ENCODE measurements around the gene SPG7. TPM values are rescaled to one million over a fixed set of nuclear protein-coding genes. Genes with fewer than 3 reads are reported as not detected.
A peak's percentile ranks its signal among the peaks of the same experiment; 100 is the strongest.

SPG7 gene
- total RNA-seq, 1 donor from 2014 or later: 98.8 TPM

- Histone ChIP-seq H3K9me3 (no peaks in the 10 kb centered on the region), H3K4me1 (no peaks in the 10 kb centered on the region), H3K27ac (no peak overlapping the region), H3K27me3 (ENCODE audit: low read depth) (no peaks in the 10 kb centered on the region), H3K4me3 (no peak overlapping the region), H3K36me3 (peaks cover 79% of the 10 kb centered on the region)
- DNase-seq: no peak
- TF ChIP-seq, protein P1, sequence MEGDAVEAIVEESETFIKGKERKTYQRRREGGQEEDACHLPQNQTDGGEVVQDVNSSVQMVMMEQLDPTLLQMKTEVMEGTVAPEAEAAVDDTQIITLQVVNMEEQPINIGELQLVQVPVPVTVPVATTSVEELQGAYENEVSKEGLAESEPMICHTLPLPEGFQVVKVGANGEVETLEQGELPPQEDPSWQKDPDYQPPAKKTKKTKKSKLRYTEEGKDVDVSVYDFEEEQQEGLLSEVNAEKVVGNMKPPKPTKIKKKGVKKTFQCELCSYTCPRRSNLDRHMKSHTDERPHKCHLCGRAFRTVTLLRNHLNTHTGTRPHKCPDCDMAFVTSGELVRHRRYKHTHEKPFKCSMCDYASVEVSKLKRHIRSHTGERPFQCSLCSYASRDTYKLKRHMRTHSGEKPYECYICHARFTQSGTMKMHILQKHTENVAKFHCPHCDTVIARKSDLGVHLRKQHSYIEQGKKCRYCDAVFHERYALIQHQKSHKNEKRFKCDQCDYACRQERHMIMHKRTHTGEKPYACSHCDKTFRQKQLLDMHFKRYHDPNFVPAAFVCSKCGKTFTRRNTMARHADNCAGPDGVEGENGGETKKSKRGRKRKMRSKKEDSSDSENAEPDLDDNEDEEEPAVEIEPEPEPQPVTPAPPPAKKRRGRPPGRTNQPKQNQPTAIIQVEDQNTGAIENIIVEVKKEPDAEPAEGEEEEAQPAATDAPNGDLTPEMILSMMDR (IDR thresholded peaks at IDR 0.05): no peak
- ATAC-seq: no peak
- intact Hi-C loops (cut with DNase I): no loop called here
Measured at GRCh38 chr16:89545044-89545830, 37.0 kb downstream of the SPG7 start.

- Histone ChIP-seq H3K27me3 (ENCODE audit: low read depth) (no peaks in the 10 kb centered on the region), H3K27ac (no peak overlapping the region), H3K9me3 (no peaks in the 10 kb centered on the region), H3K36me3 (peaks cover 82% of the 10 kb centered on the region), H3K4me3 (no peak overlapping the region), H3K4me1 (no peaks in the 10 kb centered on the region)
- DNase-seq (peak; percentile 76), ATAC-seq (peak; percentile 80 to 89)
- intact Hi-C loops (cut with DNase I): no loop called here
- TF ChIP-seq, protein P1 (IDR thresholded peaks at IDR 0.05): no peak
Measured at GRCh38 chr16:89545831-89546574, 37.8 kb downstream of the SPG7 start.

DNA sequence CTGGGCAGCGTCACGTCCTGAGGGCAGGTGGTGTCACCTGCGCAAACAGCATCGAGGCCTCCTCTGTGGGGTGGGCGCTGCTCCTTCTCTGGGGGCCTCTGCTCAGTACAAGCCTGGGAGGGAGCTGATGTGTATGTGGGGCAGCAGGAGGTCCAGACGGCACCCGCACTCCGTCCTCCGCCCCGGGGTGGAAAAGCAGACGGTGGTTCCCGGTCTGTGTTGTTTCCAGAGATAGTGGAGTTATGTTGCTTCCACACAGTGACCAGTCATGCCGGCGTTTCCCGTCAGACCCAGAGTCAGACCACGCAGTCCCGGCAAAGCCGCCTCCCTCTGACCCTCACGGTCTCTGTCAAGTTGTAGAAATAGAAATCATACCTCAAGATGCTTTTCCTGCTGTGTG, 38.6 kb downstream of the SPG7 start:
- Histone ChIP-seq H3K36me3 (peaks cover 82% of the 10 kb centered on the region), H3K27ac (no peak overlapping the region), H3K9me3 (no peaks in the 10 kb centered on the region), H3K27me3 (ENCODE audit: low read depth) (no peaks in the 10 kb centered on the region), H3K4me3 (no peak overlapping the region), H3K4me1 (no peaks in the 10 kb centered on the region)
- DNase-seq: no peak
- no peak for ATAC-seq
- TF ChIP-seq, protein P1 (IDR thresholded peaks at IDR 0.05): no peak
- intact Hi-C loops (cut with DNase I): no loop called here

- H3K36me3 ChIP-seq: peaks cover 82% of the 10 kb centered on the region
- H3K27ac ChIP-seq: no peak overlapping the region
- intact Hi-C loops (cut with DNase I): no loop called here
- H3K27me3 ChIP-seq (ENCODE audit: low read depth): no peaks in the 10 kb centered on the region
- ATAC-seq: no peak
- no peak overlapping the region for H3K4me3 ChIP-seq
- H3K9me3 ChIP-seq: no peaks in the 10 kb centered on the region
- no peak for DNase-seq
- TF ChIP-seq, protein P1 (IDR thresholded peaks at IDR 0.05): no peak
- no peaks in the 10 kb centered on the region for H3K4me1 ChIP-seq
Measured at GRCh38 chr16:89547291-89547690, 39.1 kb downstream of the SPG7 start.

GRCh38 chr16:89547860-89548259, 39.7 kb downstream of the SPG7 start:
- Histone ChIP-seq H3K36me3 (peaks cover 88% of the 10 kb centered on the region), H3K27me3 (ENCODE audit: low read depth) (no peaks in the 10 kb centered on the region), H3K4me1 (no peaks in the 10 kb centered on the region), H3K27ac (no peak overlapping the region), H3K4me3 (no peak overlapping the region), H3K9me3 (no peaks in the 10 kb centered on the region)
- DNase-seq: no peak
- intact Hi-C loops (cut with DNase I): no loop called here
- no peak for ATAC-seq
- TF ChIP-seq, protein P1 (IDR thresholded peaks at IDR 0.05): no peak
